Lower leg skin (tissue), 4 donors: ENCODE data around the gene DBP. TPM values are rescaled to one million over a fixed set of nuclear protein-coding genes. Genes with fewer than 3 reads are reported as not detected.
A peak's percentile ranks its signal among the peaks of the same experiment; 100 is the strongest.

Source experiments
- DNase-seq, 2 donors: peaks; one replicate each; pipeline ENCODE4 v3.0.0-alpha.2; 2019; ENCODE audit warnings: low spot score in 2 of 2
- H3K4me3 ChIP-seq: fragments of 200-600 bp; sonication (generic); 2 replicates; pipeline ENCODE4 v1.5.1; 2017; ENCODE audit warnings: mild to moderate bottlenecking, low read depth; ENCODE audit not compliant: poor library complexity, severe bottlenecking
- CTCF ChIP-seq, 3 donors: fragments of 450-650 bp; IDR thresholded peaks; one replicate each; pipeline ENCODE4 v1.5.1; 2016; ENCODE audit warnings: antibody characterized with exemption in 3 of 3, mild to moderate bottlenecking in 3 of 3, moderate library complexity in 2 of 3
- POLR2A ChIP-seq, 2 donors: fragments of 450-650 bp; IDR thresholded peaks; one replicate each; pipeline ENCODE4 v1.6.1; 2016 to 2017; ENCODE audit warnings: antibody characterized with exemption in 2 of 2, mild to moderate bottlenecking in 1 of 2, moderate library complexity in 1 of 2
- WGBS, 2 donors: methylation state at CpG; one replicate each; pipeline ENCODE4 v1.1.5; 2018; 5-methylcytosine and 5-hydroxymethylcytosine counted together
- intact Hi-C: fragments of 100-400 bp; cut with DNase I; formaldehyde crosslinking; loops from one replicate; pipeline ENCODE4 v1.15.0; 2023; ENCODE audit warnings: low total_unique reads
- total RNA-seq, 4 donors: library from RNA; depleted of rRNA; stranded (reverse); fragments of >200 nt; gene quantifications; one replicate each; pipeline ENCODE4 v1.1.0, GENCODE V29; 2016

Gene DBP
- total RNA-seq, 4 donors from 2014 or later: 21.1 to 41.6 (median 24.8) TPM

- intact Hi-C loops: no loop called here
- no peak for DNase-seq
- H3K4me3 ChIP-seq: peak overlapping the region; percentile 76
- no peak for TF ChIP-seq CTCF (IDR thresholded peaks at IDR 0.05)
- no peak for TF ChIP-seq POLR2A (IDR thresholded peaks at IDR 0.05)
- WGBS, 2 donors: 2 to 3% methylated on average over 18 of the region's 18 CpGs
Measured at GRCh38 chr19:48618278-48618915, 18.8 kb downstream of the DBP start.

GRCh38 chr19:48617146-48617937 lies 19.8 kb downstream of the DBP start:
- no peak overlapping the region for H3K4me3 ChIP-seq
- TF ChIP-seq CTCF (IDR thresholded peaks at IDR 0.05): no peak
- TF ChIP-seq POLR2A (IDR thresholded peaks at IDR 0.05): no peak
- 57 to 59% methylated on average over 16 to 17 of the region's 18 CpGs for WGBS, 2 donors
- intact Hi-C loops: no loop called here
- DNase-seq: no peak

GRCh38 chr19:48616491-48617056 lies 20.6 kb downstream of the DBP start:
- H3K4me3 ChIP-seq: no peak overlapping the region
- TF ChIP-seq CTCF (IDR thresholded peaks at IDR 0.05) (no peak), POLR2A (IDR thresholded peaks at IDR 0.05) (no peak)
- intact Hi-C loops: no loop called here
- 65 to 70% methylated on average over 12 of the region's 12 CpGs for WGBS, 2 donors
- no peak for DNase-seq

- no peak for TF ChIP-seq CTCF (IDR thresholded peaks at IDR 0.05)
- TF ChIP-seq POLR2A (IDR thresholded peaks at IDR 0.05): no peak
- no peak for DNase-seq
- no peak overlapping the region for H3K4me3 ChIP-seq
- 71 to 83% methylated on average over 7 to 16 of the region's 16 CpGs for WGBS, 2 donors
- intact Hi-C loops: no loop called here
Measured at GRCh38 chr19:48616041-48616436, 21.1 kb downstream of the DBP start.

GRCh38 chr19:48615231-48616040 lies 21.7 kb downstream of the DBP start:
- no peak for TF ChIP-seq POLR2A (IDR thresholded peaks at IDR 0.05)
- no peak for TF ChIP-seq CTCF (IDR thresholded peaks at IDR 0.05)
- no peak for DNase-seq
- H3K4me3 ChIP-seq: no peak overlapping the region
- 59 to 66% methylated on average over 19 of the region's 19 CpGs for WGBS, 2 donors
- intact Hi-C loops: no loop called here
